Activated B cell treated with CpG ODN at 0.5 μM for 24 hours (primary cell): ENCODE data around the gene GNAZ. TPM values are rescaled to one million over a fixed set of nuclear protein-coding genes. Genes with fewer than 3 reads are reported as not detected.

ENCODE experiments used
- ATAC-seq: fragments of 200-7000 bp; cut with Tn5 transposase; one replicate; pipeline ENCODE4 v1.10.0; 2021; ENCODE audit warnings: low read depth, mild to moderate bottlenecking, moderate library complexity
- CTCF ChIA-PET: fragments of 350-600 bp; sonication (Branson Sonifier 250); formaldehyde crosslinking; loops from one replicate; lab custom pipeline; 2021; ENCODE audit warnings: antibody characterized with exemption; lab: Charles Lee
- POLR2A ChIA-PET: fragments of 350-600 bp; sonication (Branson Sonifier 250); formaldehyde crosslinking; loops from one replicate; lab custom pipeline; 2021; ENCODE audit warnings: antibody characterized with exemption; lab: Charles Lee
- DNase-seq: peaks from one replicate; pipeline ENCODE4 v3.0.0; 2022
- H3K27ac Mint-ChIP-seq: one replicate; pipeline ENCODE4 v1.8.0; 2020; ENCODE audit warnings: mixed read lengths
- H3K27me3 Mint-ChIP-seq: one replicate; pipeline ENCODE4 v1.8.0; 2021; ENCODE audit warnings: mixed read lengths
- H3K36me3 Mint-ChIP-seq: one replicate; pipeline ENCODE4 v1.8.0; 2021; ENCODE audit warnings: low read depth, mixed read lengths
- H3K4me1 Mint-ChIP-seq: one replicate; pipeline ENCODE4 v1.8.0; 2021; ENCODE audit warnings: mixed read lengths
- H3K4me3 Mint-ChIP-seq: one replicate; pipeline ENCODE4 v1.8.0; 2020; ENCODE audit warnings: mild to moderate bottlenecking, mixed read lengths
- H3K9me3 Mint-ChIP-seq: one replicate; pipeline ENCODE4 v1.8.0; 2020; ENCODE audit warnings: mixed read lengths
- CTCF ChIP-seq: fragments of 200-600 bp; IDR thresholded peaks from one replicate; pipeline ENCODE4 v1.8.0; 2022; ENCODE audit warnings: antibody characterized with exemption, mild to moderate bottlenecking
- intact Hi-C: fragments of 100-400 bp; cut with micrococcal nuclease; formaldehyde crosslinking; loops from one replicate; pipeline ENCODE4 v1.15.1; 2024
- total RNA-seq: library from RNA; stranded (reverse); gene quantifications from 2 replicates; pipeline ENCODE4 v1.2.3, GENCODE V29; 2022

GNAZ gene
- total RNA-seq, 1 donor from 2014 or later: 12.2 TPM

GRCh38 chr22:23115825-23116494 lies 45.6 kb downstream of the GNAZ start:
- Mint-ChIP-seq H3K27me3 (no peaks in the 10 kb centered on the region), H3K9me3 (no peaks in the 10 kb centered on the region), H3K4me3 (no peak overlapping the region), H3K27ac (no peak overlapping the region), H3K36me3 (no peaks in the 10 kb centered on the region), H3K4me1 (peaks cover 9% of the 10 kb centered on the region)
- ATAC-seq (no peak), DNase-seq (no peak)
- CTCF ChIA-PET: no interaction called here
- intact Hi-C loops: no loop called here
- no peak for TF ChIP-seq CTCF
- POLR2A ChIA-PET: no interaction called here

- no peak for DNase-seq
- ChIA-PET POLR2A (no interaction called here), CTCF (no interaction called here)
- no peaks in the 10 kb centered on the region for H3K36me3 Mint-ChIP-seq
- peaks cover 9% of the 10 kb centered on the region for H3K4me1 Mint-ChIP-seq
- no peaks in the 10 kb centered on the region for H3K27me3 Mint-ChIP-seq
- no peak overlapping the region for H3K4me3 Mint-ChIP-seq
- H3K27ac Mint-ChIP-seq: no peak overlapping the region
- intact Hi-C loops: no loop called here
- no peak for ATAC-seq
- no peak for TF ChIP-seq CTCF
- H3K9me3 Mint-ChIP-seq: no peaks in the 10 kb centered on the region
These were observed 46.4 kb downstream of the GNAZ start for GRCh38 chr22:23116506-23117263.

GRCh38 chr22:23117275-23117674 lies 47.0 kb downstream of the GNAZ start:
- H3K4me3 Mint-ChIP-seq: no peak overlapping the region
- no peaks in the 10 kb centered on the region for H3K36me3 Mint-ChIP-seq
- intact Hi-C loops: no loop called here
- no peaks in the 10 kb centered on the region for H3K9me3 Mint-ChIP-seq
- ChIA-PET CTCF (no interaction called here), POLR2A (no interaction called here)
- peaks cover 9% of the 10 kb centered on the region for H3K4me1 Mint-ChIP-seq
- DNase-seq: no peak
- no peaks in the 10 kb centered on the region for H3K27me3 Mint-ChIP-seq
- no peak for TF ChIP-seq CTCF
- no peak for ATAC-seq
- H3K27ac Mint-ChIP-seq: no peak overlapping the region

- Mint-ChIP-seq H3K27ac (no peak overlapping the region), H3K36me3 (peaks cover under 1% of the 10 kb centered on the region), H3K4me3 (no peak overlapping the region), H3K27me3 (no peaks in the 10 kb centered on the region), H3K4me1 (peaks cover 9% of the 10 kb centered on the region), H3K9me3 (no peaks in the 10 kb centered on the region)
- CTCF ChIA-PET: no interaction called here
- ATAC-seq (no peak), DNase-seq (no peak)
- POLR2A ChIA-PET: no interaction called here
- no peak for TF ChIP-seq CTCF
- intact Hi-C loops: no loop called here
These were observed 47.8 kb downstream of the GNAZ start for GRCh38 chr22:23117891-23118646.
